GM12865 (cell line): Measurements from ENCODE around the gene DBT.
"Not testable (repeated sequence)": the region's sequence is repeated elsewhere in the genome, so short reads cannot be mapped to it uniquely, and the experiment has no call there.

ENCODE experiments used
- DNase-seq: peaks from one replicate; pipeline ENCODE4 v3.0.0; 2010; ENCODE audit warnings: low read depth
- H3K4me3 ChIP-seq: 2 replicates; pipeline ENCODE4 v1.5.1; 2011; ENCODE audit warnings: mild to moderate bottlenecking, low read depth, low read length, control low read depth
- TF ChIP-seq, protein P1 (sequence below): IDR thresholded peaks from 2 replicates; pipeline ENCODE4 v1.5.1; 2011; ENCODE audit warnings: low read length, control low read depth, low read depth, inconsistent platforms; ENCODE audit not compliant: insufficient read depth; ENCODE audit errors: missing control alignments

The DBT gene

DNA sequence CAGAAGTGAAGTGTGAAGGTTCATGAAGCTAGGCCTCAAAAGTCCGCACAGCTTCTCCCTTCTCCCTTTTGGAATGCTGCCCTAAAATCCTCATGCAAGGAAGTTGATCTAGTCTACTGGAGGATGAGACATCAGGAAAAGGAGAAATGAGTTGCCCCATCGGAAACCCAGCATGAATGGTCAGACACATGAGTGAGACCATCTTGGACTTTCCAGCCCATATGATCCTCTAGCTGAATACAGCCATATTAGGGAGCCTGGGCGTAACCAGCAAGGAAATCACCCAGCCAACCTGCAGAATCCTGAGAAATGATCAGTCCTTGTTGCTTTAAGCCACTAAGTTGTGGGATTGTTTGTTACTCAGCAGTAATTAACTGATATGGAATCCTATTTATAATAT lies 12.5 kb downstream of the DBT start:
- TF ChIP-seq, protein P1, sequence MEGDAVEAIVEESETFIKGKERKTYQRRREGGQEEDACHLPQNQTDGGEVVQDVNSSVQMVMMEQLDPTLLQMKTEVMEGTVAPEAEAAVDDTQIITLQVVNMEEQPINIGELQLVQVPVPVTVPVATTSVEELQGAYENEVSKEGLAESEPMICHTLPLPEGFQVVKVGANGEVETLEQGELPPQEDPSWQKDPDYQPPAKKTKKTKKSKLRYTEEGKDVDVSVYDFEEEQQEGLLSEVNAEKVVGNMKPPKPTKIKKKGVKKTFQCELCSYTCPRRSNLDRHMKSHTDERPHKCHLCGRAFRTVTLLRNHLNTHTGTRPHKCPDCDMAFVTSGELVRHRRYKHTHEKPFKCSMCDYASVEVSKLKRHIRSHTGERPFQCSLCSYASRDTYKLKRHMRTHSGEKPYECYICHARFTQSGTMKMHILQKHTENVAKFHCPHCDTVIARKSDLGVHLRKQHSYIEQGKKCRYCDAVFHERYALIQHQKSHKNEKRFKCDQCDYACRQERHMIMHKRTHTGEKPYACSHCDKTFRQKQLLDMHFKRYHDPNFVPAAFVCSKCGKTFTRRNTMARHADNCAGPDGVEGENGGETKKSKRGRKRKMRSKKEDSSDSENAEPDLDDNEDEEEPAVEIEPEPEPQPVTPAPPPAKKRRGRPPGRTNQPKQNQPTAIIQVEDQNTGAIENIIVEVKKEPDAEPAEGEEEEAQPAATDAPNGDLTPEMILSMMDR, result no peak
- no peak for DNase-seq
- no peak overlapping the region for H3K4me3 ChIP-seq

- no peak for DNase-seq
- TF ChIP-seq, protein P1, result no peak
- no peak overlapping the region for H3K4me3 ChIP-seq
These were observed 15.2 kb downstream of the DBT start for GRCh38 chr1:100234432-100234831.

GRCh38 chr1:100233566-100233965 lies 16.1 kb downstream of the DBT start:
- not testable (repeated sequence) for H3K4me3 ChIP-seq, DNase-seq

- TF ChIP-seq, protein P1, result no peak
- no peak overlapping the region for H3K4me3 ChIP-seq
- no peak for DNase-seq
These were observed 17.5 kb downstream of the DBT start for GRCh38 chr1:100232156-100232555.

- TF ChIP-seq, protein P1, result no peak
- DNase-seq, result no peak
- no peak overlapping the region for H3K4me3 ChIP-seq
These were observed 17.9 kb downstream of the DBT start for GRCh38 chr1:100231721-100232120.

GRCh38 chr1:100230765-100231164 lies 18.9 kb downstream of the DBT start:
- no peak overlapping the region for H3K4me3 ChIP-seq
- TF ChIP-seq, protein P1, result no peak
- DNase-seq, result no peak

DNA sequence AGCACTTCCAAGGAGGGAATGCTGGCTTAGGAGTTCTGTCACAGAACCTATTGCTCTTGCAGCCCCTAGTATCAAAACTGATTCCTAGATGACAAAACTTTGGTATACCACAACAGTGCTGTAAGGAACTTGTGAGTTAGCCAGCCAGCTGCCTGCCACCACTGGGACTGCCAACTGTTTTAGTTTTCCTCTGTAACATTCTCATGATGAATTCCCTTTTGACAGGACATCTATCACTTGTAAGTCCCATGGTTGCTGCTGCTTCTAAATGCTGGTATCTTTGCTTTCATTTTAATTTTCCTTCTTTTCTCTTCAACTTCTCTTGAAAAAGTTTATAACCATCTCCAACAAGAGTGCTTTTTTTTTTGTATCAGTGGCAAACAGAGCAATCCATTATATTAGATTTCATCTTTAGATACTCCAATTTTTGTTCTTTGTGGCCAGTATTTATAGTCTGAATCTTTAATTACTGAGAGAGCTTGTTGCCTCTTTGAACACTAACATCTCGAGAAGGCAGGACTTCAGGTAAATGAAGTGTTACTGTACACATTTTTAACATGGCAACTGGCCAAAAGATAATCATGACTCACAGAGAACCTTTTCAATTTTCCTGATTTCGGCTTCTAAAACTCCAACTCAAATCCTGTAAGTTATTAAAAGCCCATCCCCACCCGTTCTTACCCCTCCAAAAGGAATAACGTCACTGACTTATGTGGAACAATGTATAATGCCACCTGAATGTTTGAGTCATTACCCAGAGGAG lies 19.8 kb downstream of the DBT start:
- DNase-seq, result no peak
- H3K4me3 ChIP-seq, result no peak overlapping the region

More for the DNA sequence above, 19.8 kb downstream of the DBT start:
- TF ChIP-seq, protein P1, result no peak
